ENCODE measurements around the gene PSEN2. TPM values are rescaled to one million over a fixed set of nuclear protein-coding genes. Genes with fewer than 3 reads are reported as not detected.

Gene PSEN2
- total and polyA plus RNA-seq, 7 experiments from 2014 or later, result 0.17 to 10.3 (median 1.8) TPM

DNA sequence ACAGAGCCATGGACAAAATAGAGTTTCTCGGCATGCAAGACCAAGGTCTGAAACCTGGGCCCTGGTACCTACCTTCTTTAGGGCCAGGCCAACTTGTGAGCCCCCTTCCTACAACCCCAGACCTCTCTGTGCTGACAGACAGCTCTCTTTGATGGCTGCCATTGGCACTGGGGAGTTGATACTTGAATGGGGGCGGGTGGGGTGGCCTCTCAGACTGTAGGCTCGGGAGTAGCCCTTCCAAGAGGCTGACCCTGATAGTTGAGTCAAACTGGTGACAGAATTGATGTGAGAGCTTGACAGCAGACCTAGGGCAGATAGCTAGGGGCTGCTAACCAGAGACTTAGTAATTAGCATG is 44.7 kb upstream of the PSEN2 start:
- Mint-ChIP-seq H3K27ac (peak overlapping the region in 6 of 9 donors; percentile 12 to 57 (median 38)), H3K36me3 (no peaks in the 10 kb centered on the region), H3K27me3 (peaks cover 0 to 2% (median 0%) of the 10 kb centered on the region in 5 donors), H3K9me3 (no peaks in the 10 kb centered on the region), H3K4me1 (peaks cover 22 to 59% (median 46%) of the 10 kb centered on the region in 7 donors), H3K4me3 (no peak overlapping the region)
- no peaks in the 10 kb centered on the region for H3K36me3 ChIP-seq (ENCODE audit: control insufficient read depth in 2 of 3, insufficient read depth in 3 of 3, low read length in 3 of 3)
- H3K4me1 ChIP-seq (ENCODE audit: control insufficient read depth in 2 of 2, insufficient read depth in 2 of 2, low read length in 2 of 2), result peaks cover 9 to 11% of the 10 kb centered on the region in 2 donors
- ChIA-PET CTCF (interaction anchor here (0.6 to 7.7 kb wide), 7 partner anchors 114 to 200 kb away, joined by 3 to 60 read pairs (median 4); partner anchors contain the start of gene COQ8A), POLR2A (interaction anchor here (0.6 to 0.9 kb wide), 2 partner anchors 30 to 89 kb away, joined by 4 to 6 read pairs; no protein-coding TSS in a partner anchor)
- ATAC-seq, result no peak
- intact Hi-C loops (cut with micrococcal nuclease), result loop anchor here in 1 of 2 donors (5.0 kb wide), 1 partner anchor 278 kb away; the partner anchor contains the start of gene STUM
- H3K27ac ChIP-seq (ENCODE audit: low read depth, low read length), result no peak overlapping the region
- H3K27me3 ChIP-seq (ENCODE audit: control insufficient read depth in 2 of 2, insufficient read depth in 2 of 2, low read length in 2 of 2), result no peaks in the 10 kb centered on the region
- H3K4me3 ChIP-seq (ENCODE audit: low read length), result no peak overlapping the region
- DNase-seq, result no peak
- no peaks in the 10 kb centered on the region for H3K9me3 ChIP-seq (ENCODE audit: control insufficient read depth in 2 of 3, low read length in 3 of 3)

DNA sequence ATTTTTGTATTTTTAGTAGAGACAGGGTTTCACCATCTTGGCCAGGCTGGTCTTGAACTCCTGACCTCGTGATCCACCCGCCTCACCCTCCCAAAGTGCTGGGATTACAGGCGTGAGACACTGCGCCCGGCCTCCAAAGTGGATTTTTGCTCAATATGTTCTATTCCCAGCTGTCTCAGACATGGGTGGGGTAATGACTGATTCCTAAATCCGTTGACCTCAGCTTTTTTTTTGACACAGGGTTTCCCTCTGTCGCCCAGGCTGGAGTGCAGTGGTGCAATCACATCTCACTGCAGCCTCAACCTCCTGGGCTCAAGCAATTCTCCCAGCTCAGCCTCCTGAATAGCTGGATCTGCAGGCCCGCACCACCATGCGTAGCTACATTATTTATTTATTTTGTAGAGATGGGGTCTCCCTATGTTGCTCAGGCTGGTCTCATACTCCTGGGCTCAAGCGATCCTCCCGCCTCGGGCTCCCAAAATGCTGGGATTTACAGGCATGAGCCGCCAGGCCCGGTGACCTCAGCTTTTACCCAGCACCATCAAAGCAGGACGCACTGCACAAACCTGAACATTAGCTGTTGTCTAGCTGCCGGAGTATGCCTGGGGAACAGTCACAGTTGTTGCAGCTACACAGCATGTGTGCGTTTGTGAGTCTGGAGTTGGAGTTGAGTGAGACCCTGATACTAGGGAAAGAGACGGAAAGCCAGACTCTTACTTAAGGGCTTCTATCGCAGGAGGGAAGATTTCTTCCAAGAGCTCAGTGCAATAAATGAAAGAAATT is 43.7 kb upstream of the PSEN2 start:
- no peak overlapping the region for H3K4me3 ChIP-seq (ENCODE audit: low read length)
- intact Hi-C loops (cut with micrococcal nuclease), result loop anchor here in 1 of 2 donors (5.0 kb wide), 1 partner anchor 279 kb away; the partner anchor contains the start of gene STUM
- no peaks in the 10 kb centered on the region for H3K27me3 ChIP-seq (ENCODE audit: control insufficient read depth in 2 of 2, insufficient read depth in 2 of 2, low read length in 2 of 2)
- peaks cover 0 to 4% (median 0%) of the 10 kb centered on the region in 5 donors for H3K27me3 Mint-ChIP-seq
- no peaks in the 10 kb centered on the region for H3K9me3 Mint-ChIP-seq
- no peaks in the 10 kb centered on the region for H3K36me3 ChIP-seq (ENCODE audit: control insufficient read depth in 2 of 3, insufficient read depth in 3 of 3, low read length in 3 of 3)
- ChIA-PET CTCF (interaction anchor here (0.6 to 7.7 kb wide), 15 partner anchors 7 to 401 kb away, joined by 3 to 60 read pairs (median 4); partner anchors contain the start of gene COQ8A), POLR2A (interaction anchor here (0.6 to 2.9 kb wide), 7 partner anchors 31 to 193 kb away, joined by 3 to 15 read pairs (median 5); partner anchors contain the start of gene ITPKB)
- H3K4me1 Mint-ChIP-seq, result peaks cover 24 to 58% (median 46%) of the 10 kb centered on the region in 7 donors
- H3K36me3 Mint-ChIP-seq, result no peaks in the 10 kb centered on the region
- peak overlapping the region in 8 of 10 donors; percentile 3 to 79 (median 60) for H3K4me3 Mint-ChIP-seq
- H3K9me3 ChIP-seq (ENCODE audit: control insufficient read depth in 2 of 3, low read length in 3 of 3), result no peaks in the 10 kb centered on the region
- ATAC-seq (no peak), DNase-seq (no peak)
- H3K27ac Mint-ChIP-seq, result peak overlapping the region in 8 of 9 donors; percentile 79 to 95 (median 86)
- H3K4me1 ChIP-seq (ENCODE audit: control insufficient read depth in 2 of 2, insufficient read depth in 2 of 2, low read length in 2 of 2), result peaks cover 9 to 11% of the 10 kb centered on the region in 2 donors
- no peak overlapping the region for H3K27ac ChIP-seq (ENCODE audit: low read depth, low read length)

DNA sequence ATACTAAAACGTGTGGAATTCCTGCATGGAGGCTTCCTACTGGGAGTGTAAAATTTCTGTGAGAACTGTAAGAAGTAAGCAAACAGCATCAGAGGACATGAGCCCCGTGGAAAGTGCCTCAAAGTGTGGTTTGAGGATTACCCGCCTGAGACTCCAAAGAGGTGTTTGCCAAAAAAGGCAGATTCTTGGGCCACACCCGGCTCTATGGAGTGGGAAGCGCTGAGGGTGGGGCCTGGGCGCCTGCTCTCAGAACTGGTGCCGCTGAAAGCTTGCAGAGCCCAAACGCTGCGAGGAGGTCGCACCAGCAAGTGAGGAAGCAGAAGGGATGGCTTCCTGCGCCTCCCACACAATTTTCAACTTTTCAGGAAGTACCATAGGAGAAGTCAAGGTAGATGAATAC is 43.0 kb upstream of the PSEN2 start:
- H3K4me1 Mint-ChIP-seq, result peaks cover 24 to 54% (median 45%) of the 10 kb centered on the region in 7 donors
- H3K36me3 Mint-ChIP-seq, result no peaks in the 10 kb centered on the region
- H3K4me3 ChIP-seq (ENCODE audit: low read length), result peak overlapping the region; percentile 34
- H3K4me1 ChIP-seq (ENCODE audit: control insufficient read depth in 2 of 2, insufficient read depth in 2 of 2, low read length in 2 of 2), result peaks cover 9 to 11% of the 10 kb centered on the region in 2 donors
- ChIA-PET POLR2A (interaction anchor here (1.1 to 2.9 kb wide), 7 partner anchors 88 to 200 kb away, joined by 4 to 15 read pairs (median 5); partner anchors contain the start of gene ITPKB), CTCF (interaction anchor here (0.6 to 7.7 kb wide), 14 partner anchors 8 to 344 kb away, joined by 3 to 60 read pairs (median 4); no protein-coding TSS in a partner anchor)
- no peaks in the 10 kb centered on the region for H3K36me3 ChIP-seq (ENCODE audit: control insufficient read depth in 2 of 3, insufficient read depth in 3 of 3, low read length in 3 of 3)
- H3K27ac Mint-ChIP-seq, result peak overlapping the region; percentile 80 to 95 (median 87)
- ATAC-seq (no peak), DNase-seq (peak in 4 of 9 donors; percentile 8 to 16 (median 9))
- intact Hi-C loops (cut with micrococcal nuclease), result loop anchor here in 1 of 2 donors (5.0 kb wide), 1 partner anchor 280 kb away; the partner anchor contains the start of gene STUM
- no peaks in the 10 kb centered on the region for H3K9me3 ChIP-seq (ENCODE audit: control insufficient read depth in 2 of 3, low read length in 3 of 3)
- H3K9me3 Mint-ChIP-seq, result no peaks in the 10 kb centered on the region
- H3K4me3 Mint-ChIP-seq, result peak overlapping the region in 9 of 10 donors; percentile 56 to 79 (median 65)
- H3K27ac ChIP-seq (ENCODE audit: low read depth, low read length), result peak overlapping the region; percentile 59
- H3K27me3 Mint-ChIP-seq, result peaks cover 0 to 4% (median 0%) of the 10 kb centered on the region in 5 donors
- H3K27me3 ChIP-seq (ENCODE audit: control insufficient read depth in 2 of 2, insufficient read depth in 2 of 2, low read length in 2 of 2), result no peaks in the 10 kb centered on the region

DNA sequence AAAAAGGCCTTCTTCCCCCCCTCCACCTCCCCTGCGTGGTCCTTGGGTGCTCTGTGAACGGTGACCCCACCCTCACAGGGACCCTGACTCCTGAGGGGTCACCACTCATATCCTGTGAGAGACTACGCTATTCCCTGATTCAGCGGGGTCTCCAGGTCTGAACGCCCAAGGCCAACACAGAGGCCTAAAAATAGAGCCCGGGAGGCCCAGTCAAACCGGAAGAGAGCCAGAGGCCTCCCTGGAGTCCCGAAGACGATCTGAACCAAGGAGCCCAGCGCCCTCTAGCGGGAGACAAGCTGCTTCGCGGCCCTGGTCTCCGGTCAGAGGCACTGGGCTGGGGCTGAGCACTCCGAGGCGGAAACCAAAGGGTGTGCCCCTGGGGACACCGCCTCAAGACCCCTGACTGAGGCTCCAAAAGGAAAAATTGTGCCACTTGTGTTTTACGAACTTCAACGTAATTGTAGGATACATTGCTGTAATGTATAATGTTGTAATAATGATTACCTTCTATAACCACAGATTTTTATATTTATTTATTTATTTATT is 42.4 kb upstream of the PSEN2 start:
- H3K4me1 Mint-ChIP-seq, result peaks cover 24 to 54% (median 45%) of the 10 kb centered on the region in 7 donors
- peak overlapping the region; percentile 34 for H3K4me3 ChIP-seq (ENCODE audit: low read length)
- H3K27ac ChIP-seq (ENCODE audit: low read depth, low read length), result peak overlapping the region; percentile 59
- peaks cover 0 to 4% (median 0%) of the 10 kb centered on the region in 5 donors for H3K27me3 Mint-ChIP-seq
- intact Hi-C loops (cut with micrococcal nuclease), result loop anchor here (1.0 to 5.0 kb wide), 12 partner anchors 89 to 403 kb away; partner anchors contain the start of genes ITPKB (in 2 of the 2) and STUM (in 1 of the 2)
- peak overlapping the region; percentile 80 to 95 (median 87) for H3K27ac Mint-ChIP-seq
- no peaks in the 10 kb centered on the region for H3K9me3 Mint-ChIP-seq
- H3K4me3 Mint-ChIP-seq, result peak overlapping the region; percentile 35 to 79 (median 66)
- H3K9me3 ChIP-seq (ENCODE audit: control insufficient read depth in 2 of 3, low read length in 3 of 3), result no peaks in the 10 kb centered on the region
- H3K27me3 ChIP-seq (ENCODE audit: control insufficient read depth in 2 of 2, insufficient read depth in 2 of 2, low read length in 2 of 2), result no peaks in the 10 kb centered on the region
- ATAC-seq (peak; percentile 99), DNase-seq (peak; percentile 82 to 94 (median 91))
- no peaks in the 10 kb centered on the region for H3K36me3 ChIP-seq (ENCODE audit: control insufficient read depth in 2 of 3, insufficient read depth in 3 of 3, low read length in 3 of 3)
- ChIA-PET CTCF (interaction anchor here (0.6 to 7.7 kb wide), 15 partner anchors 9 to 420 kb away, joined by 3 to 60 read pairs (median 4); no protein-coding TSS in a partner anchor), POLR2A (interaction anchor here (0.6 to 2.9 kb wide), 9 partner anchors 12 to 201 kb away, joined by 3 to 15 read pairs (median 4); partner anchors contain the start of gene ITPKB)
- no peaks in the 10 kb centered on the region for H3K36me3 Mint-ChIP-seq
- H3K4me1 ChIP-seq (ENCODE audit: control insufficient read depth in 2 of 2, insufficient read depth in 2 of 2, low read length in 2 of 2), result peaks cover 9 to 11% of the 10 kb centered on the region in 2 donors

- ChIA-PET CTCF (interaction anchor here (0.7 to 7.7 kb wide), 12 partner anchors 10 to 203 kb away, joined by 3 to 60 read pairs (median 4); no protein-coding TSS in a partner anchor), POLR2A (interaction anchor here (0.6 to 2.9 kb wide), 4 partner anchors 90 to 123 kb away, joined by 3 to 15 read pairs (median 4); partner anchors contain the start of gene ITPKB)
- Histone ChIP-seq H3K4me1 (ENCODE audit: control insufficient read depth in 2 of 2, insufficient read depth in 2 of 2, low read length in 2 of 2) (peaks cover 9 to 11% of the 10 kb centered on the region in 2 donors), H3K27me3 (ENCODE audit: control insufficient read depth in 2 of 2, insufficient read depth in 2 of 2, low read length in 2 of 2) (no peaks in the 10 kb centered on the region), H3K27ac (ENCODE audit: low read depth, low read length) (no peak overlapping the region), H3K9me3 (ENCODE audit: control insufficient read depth in 2 of 3, low read length in 3 of 3) (no peaks in the 10 kb centered on the region), H3K36me3 (ENCODE audit: control insufficient read depth in 2 of 3, insufficient read depth in 3 of 3, low read length in 3 of 3) (no peaks in the 10 kb centered on the region), H3K4me3 (ENCODE audit: low read length) (no peak overlapping the region)
- H3K9me3 Mint-ChIP-seq, result peaks cover 0 to 5% (median 0%) of the 10 kb centered on the region in 11 donors
- DNase-seq (no peak), ATAC-seq (no peak)
- intact Hi-C loops (cut with micrococcal nuclease), result loop anchor here (2.0 to 5.0 kb wide), 2 partner anchors 90 to 282 kb away; partner anchors contain the start of genes ITPKB (in 1 of the 2) and STUM (in 1 of the 2)
- H3K27me3 Mint-ChIP-seq, result peaks cover 0 to 4% (median 0%) of the 10 kb centered on the region in 5 donors
- no peak overlapping the region for H3K4me3 Mint-ChIP-seq
- H3K4me1 Mint-ChIP-seq, result peaks cover 20 to 45% (median 37%) of the 10 kb centered on the region in 7 donors
- peaks cover 0 to 2% (median 0%) of the 10 kb centered on the region in 5 donors for H3K36me3 Mint-ChIP-seq
- H3K27ac Mint-ChIP-seq, result peak overlapping the region in 1 of 9 donors; percentile 23
Measured at GRCh38 chr1:226829105-226829504, 41.3 kb upstream of the PSEN2 start.

GRCh38 chr1:226831953-226832352 is 38.5 kb upstream of the PSEN2 start:
- H3K4me1 Mint-ChIP-seq, result peaks cover 7 to 19% (median 14%) of the 10 kb centered on the region in 7 donors
- Histone ChIP-seq H3K4me3 (ENCODE audit: low read length) (no peak overlapping the region), H3K4me1 (ENCODE audit: control insufficient read depth in 2 of 2, insufficient read depth in 2 of 2, low read length in 2 of 2) (peaks cover 9 to 11% of the 10 kb centered on the region in 2 donors), H3K27ac (ENCODE audit: low read depth, low read length) (no peak overlapping the region), H3K9me3 (ENCODE audit: control insufficient read depth in 2 of 3, low read length in 3 of 3) (no peaks in the 10 kb centered on the region), H3K27me3 (ENCODE audit: control insufficient read depth in 2 of 2, insufficient read depth in 2 of 2, low read length in 2 of 2) (no peaks in the 10 kb centered on the region), H3K36me3 (ENCODE audit: control insufficient read depth in 2 of 3, insufficient read depth in 3 of 3, low read length in 3 of 3) (no peaks in the 10 kb centered on the region)
- H3K9me3 Mint-ChIP-seq, result peaks cover 0 to 16% (median 2%) of the 10 kb centered on the region in 11 donors
- ChIA-PET CTCF (no interaction called here), POLR2A (no interaction called here)
- intact Hi-C loops (cut with micrococcal nuclease), result no loop called here
- DNase-seq (no peak), ATAC-seq (no peak)
- no peak overlapping the region for H3K4me3 Mint-ChIP-seq
- H3K36me3 Mint-ChIP-seq, result peaks cover 0 to 7% (median 0%) of the 10 kb centered on the region in 5 donors
- peaks cover 0 to 7% (median 0%) of the 10 kb centered on the region in 5 donors for H3K27me3 Mint-ChIP-seq
- H3K27ac Mint-ChIP-seq, result no peak overlapping the region
